HG03521 (cell line): Measurements from ENCODE around the gene PGAM1.
"Not testable (repeated sequence)": the region's sequence is repeated elsewhere in the genome, so short reads cannot be mapped to it uniquely, and the experiment has no call there.

ENCODE experiments used
- ATAC-seq: cut with Tn5 transposase; IDR thresholded peaks from one replicate; pipeline ENCODE4 v1.9.1; 2021; ENCODE audit warnings: mild to moderate bottlenecking, moderate library complexity; ENCODE audit not compliant: unreplicated experiment

The PGAM1 gene

DNA sequence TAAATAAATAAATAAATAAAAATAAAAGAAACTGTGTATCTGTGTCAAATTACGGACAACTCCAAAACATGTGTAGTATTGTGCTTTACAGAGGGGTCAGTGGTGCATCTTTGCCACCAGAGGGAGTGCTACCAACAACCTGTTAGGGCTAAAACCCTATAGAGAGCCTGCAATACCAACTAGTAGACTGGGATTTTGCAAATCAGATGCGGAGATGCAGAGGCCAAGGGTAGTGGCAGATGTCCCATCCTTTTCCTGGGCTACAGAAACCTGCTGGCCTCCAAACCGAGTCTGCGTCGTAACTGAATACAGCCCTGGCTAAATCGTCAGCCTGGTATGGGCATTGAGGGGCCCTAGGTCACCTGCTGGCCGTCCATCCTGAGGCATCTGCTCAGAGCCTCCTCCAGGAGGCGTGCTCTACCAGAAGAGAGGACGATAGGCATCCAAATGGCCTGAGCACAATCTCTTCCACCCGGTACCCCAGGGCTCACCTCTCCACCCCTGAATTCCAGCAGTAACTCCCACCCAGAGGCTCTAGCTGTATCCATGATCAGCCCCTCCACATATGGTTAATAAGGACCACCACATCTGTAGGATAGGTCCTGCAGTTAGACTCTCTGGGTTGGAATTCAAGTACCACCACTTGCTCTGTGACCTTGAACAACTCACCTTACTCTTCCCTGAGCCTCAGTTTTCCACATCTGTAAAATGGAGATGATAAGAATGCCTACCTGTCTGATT, 18.6 kb upstream of the PGAM1 start:
- peak; percentile 83 for ATAC-seq

DNA sequence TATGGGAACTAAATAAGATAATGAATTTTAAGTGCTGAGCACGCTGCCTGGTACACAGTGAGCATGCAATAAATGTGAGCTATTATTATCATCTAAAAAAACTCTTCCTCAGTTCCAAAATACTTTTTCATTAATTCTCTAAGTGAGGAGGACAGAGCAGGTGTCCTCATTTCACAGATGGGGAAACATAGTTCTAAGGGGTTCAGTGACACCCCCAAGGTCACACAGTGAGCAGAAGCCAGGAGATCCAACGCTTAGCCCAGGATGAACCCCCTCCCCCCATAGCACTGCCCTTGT, 18.1 kb upstream of the PGAM1 start:
- ATAC-seq = no peak

DNA sequence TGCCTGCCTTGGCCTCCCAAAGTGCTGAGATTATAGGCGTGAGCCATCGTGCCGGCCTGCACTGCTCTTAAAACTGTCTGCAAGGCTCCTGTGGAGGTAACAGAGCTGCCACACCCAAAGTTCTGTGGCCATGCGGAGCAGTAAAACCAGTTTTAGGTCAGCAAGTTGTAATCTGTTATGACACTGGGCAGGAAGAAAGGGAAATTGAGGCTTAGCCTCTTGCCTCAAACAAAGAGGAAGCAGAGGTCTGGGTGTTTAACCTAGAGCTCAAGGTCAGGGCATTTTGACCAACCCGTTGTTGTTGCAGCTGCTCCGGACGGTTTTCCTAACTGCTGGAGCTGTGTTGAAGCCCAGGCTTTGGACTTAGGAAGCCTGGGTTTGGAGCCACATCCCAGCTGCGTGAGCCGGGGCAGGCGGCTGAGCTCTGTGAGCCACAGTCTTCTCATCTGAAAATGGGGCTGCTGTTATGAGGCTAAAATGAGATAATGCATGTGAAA, 17.4 kb upstream of the PGAM1 start:
- ATAC-seq = no peak

DNA sequence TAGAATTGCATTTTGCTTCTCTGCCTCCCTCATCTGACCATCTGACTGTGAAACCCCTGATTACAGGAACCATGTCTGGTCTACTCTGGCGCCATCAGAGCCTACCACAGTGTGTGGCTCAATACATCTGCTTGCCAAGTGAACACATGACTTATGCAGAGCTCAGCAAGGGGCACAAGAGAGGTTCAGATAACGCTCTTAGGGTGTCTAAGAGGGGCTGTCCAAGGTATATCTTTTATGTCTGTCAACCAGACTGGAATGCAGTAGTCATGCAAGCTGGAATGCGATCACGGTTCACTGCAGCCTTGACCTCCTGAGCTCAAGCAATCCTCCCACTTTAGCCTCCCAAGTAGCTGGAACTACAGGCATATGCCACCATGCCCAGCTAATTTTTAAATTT, 14.6 kb upstream of the PGAM1 start:
- no peak for ATAC-seq

DNA sequence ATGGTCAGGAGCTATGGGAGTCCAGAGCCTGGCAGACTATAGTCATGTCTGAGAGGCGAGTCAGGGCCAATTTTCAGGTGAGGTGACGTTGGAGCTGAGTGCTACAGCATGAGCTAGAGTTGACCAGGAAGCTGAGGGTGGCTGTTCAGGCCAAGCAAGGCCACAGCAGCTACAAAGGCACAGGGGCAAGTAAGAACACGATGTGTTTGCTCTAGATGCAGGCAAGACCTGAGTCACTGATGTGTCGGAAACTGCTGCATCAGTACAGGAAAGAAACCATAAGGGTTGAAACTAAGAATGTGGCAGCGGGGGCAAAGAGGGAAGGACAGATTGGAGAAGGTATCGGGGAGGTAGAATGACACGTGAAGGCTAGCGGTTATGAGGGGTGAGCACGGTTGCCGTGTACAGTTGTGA, 13.1 kb upstream of the PGAM1 start:
- no peak for ATAC-seq

DNA sequence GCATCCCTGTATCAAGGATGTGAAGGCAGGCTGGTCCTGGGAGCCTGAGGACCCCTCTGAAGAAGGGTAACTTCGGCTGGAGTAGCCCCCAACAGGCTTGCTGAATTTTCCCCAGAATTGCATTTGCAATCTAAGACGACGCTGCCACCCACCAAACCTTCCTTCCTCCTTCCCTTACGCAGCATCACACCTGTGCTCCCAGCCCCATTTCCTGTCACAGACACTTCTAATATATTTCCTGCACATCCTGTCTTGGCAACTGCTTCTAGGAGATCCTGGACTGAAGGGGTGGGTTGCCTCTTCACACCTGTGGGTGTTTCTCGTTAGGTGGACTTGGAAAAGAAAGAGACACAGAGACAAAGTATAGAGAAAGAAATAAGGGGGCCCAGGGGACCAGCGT, 9.4 kb upstream of the PGAM1 start:
- ATAC-seq = no peak

DNA sequence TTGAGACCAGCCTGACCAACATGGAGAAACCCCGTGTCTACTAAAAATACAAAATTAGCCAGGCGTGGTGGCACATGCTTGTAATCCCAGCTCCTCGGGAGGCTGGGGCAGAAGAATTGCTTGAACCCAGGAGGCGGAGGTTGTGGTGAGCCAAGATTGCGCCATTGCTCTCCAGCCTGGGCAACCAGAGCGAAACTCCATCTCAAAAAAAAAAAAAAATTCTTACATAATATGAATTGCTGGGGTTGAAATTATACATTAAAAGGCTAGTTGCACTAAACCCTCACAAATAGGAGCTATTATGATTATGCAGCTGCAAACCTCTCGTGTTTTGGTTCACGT, 2.3 kb upstream of the PGAM1 start:
- ATAC-seq = not testable (repeated sequence)

DNA sequence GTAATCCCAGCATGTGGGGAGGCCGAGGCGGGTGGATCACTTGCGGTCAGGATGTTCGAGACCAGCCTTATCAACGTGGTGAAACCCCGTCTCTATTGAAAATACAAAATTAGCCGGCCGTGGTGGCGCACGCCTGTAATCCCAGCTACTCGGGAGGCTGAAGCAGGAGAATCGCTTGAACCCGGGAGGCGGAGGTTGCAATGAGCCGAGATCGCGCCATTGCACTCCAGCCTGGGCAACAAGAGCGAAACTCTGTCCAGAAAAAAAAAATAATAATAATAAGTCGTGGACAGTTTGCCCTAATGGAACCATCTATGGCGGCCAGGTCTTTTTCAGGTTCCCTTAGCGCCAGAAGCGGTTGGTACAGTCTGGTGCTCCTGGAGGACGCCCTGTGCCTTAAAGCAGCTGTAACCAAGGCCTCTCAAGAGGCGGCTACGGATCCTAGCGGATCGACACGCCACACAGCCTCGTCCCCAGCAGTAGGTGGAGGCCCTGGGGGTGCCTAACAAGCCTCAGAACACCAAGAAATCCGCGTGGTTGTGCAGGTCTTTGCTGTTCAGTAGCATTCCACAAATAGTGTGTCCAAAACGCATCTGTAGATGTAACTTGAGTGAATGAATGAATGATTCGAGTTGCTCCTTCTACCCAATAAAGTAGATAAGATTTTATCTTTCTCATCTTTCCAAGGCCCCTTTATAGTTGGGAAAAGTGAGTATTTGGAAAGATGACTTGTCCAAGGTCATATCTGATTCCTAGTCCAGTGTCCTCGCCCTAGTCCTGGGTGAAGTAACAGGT, 982 bp downstream of the PGAM1 start:
- ATAC-seq = no peak

DNA sequence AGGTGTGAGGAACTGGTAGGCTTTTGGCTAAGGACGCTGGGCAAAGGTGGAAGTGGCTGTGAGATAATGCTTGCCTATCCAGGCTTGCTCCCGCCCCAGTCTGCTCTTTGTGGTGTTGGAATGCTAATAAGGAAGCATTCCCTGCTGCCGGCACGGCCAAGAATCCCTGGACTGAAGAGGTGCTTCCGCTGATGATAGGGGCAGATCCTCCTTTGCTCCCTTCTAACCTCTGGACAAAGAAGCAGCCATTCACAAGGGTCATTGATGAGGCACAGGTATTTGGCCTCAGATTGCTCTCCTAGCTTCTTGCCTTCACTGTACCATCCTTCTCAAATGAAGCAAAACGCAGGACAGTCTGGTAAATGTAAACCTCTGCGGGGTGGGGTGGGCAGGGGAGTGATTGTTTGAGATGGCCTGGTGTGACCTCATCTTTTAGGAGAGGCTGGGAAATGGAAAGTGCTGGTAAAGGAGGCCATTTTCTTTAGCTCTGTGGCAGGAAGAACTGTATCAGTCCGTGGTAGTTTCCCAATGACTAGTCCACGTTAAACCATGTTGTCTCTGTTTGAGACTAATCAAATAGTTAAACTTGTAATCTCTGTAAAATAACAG, 1.7 kb downstream of the PGAM1 start:
- no peak for ATAC-seq

DNA sequence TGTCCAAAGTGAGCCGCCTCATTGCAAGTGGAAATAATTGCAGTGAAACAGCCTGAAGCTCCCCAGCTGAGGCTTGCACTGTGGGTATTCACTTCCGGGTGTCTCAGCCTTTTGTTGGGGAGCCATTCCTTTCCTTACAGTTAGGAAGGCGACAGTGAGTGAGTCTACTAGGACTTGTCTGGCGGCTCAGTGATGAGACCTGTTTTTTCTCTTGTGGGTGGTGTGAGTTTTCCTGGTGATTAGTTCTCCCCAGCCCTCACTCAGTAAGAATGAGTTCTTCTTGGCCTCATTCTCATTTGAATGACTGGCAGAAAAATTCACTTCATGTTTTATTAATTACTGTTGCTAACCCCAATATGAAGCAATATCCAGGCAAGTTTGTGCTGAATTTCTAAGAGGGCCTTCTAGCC, 2.6 kb downstream of the PGAM1 start:
- no peak for ATAC-seq

DNA sequence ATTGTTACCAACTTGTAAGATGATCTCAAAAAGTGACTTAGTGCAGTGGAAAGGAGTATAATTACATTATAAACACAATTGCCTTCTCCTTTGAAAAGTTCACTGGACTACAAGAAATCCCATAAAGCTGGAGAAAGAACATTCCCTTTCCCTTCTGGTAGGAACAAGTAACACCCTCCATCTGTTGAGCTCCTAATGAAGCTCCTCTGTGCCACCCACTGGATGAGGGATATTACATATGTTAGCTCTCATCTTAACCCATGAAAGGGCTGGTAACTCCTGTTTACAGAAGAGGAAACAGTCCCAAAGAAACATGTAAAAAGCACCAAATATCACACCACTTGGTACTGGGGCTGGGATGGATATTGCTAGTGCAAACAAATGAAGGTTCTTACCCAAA, 8.1 kb downstream of the PGAM1 start:
- ATAC-seq = no peak

DNA sequence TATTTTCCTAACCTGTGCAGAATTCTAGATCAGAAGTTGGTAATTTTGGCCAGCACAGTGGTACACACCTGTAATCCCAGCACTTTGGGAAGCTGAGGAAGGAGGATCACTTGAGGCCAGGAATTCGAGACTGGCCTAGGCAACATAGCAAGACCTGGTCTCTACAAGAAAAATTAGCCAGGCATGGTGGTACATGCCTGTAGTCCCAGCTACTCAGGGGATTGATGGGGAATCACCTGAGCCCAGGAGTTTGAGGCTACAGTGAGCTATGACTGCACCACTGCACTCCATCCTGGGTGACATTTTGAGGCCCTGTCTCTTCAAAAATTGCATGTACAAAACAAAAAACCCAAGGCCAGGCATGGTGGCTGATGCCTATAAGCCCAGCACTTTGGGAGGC, 8.6 kb downstream of the PGAM1 start:
- no peak for ATAC-seq

DNA sequence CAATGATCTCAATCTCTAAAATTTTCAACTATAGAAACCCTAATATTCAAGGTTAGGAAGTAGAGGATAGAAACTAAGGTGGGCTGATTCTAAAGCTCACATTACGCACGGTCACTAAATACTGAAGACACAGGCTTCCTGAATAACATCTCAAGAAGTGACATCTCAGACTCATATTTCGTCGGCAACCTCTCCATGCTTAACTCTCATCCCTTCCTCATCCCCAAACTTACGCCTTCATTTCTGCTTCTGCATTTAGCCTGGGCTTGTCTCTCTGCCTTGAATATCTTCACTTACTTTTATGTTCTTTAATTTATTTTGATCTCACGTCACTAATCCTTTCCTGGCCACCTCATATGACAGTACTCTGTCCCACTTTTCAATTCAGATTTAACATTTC, 9.2 kb downstream of the PGAM1 start:
- ATAC-seq = no peak

DNA sequence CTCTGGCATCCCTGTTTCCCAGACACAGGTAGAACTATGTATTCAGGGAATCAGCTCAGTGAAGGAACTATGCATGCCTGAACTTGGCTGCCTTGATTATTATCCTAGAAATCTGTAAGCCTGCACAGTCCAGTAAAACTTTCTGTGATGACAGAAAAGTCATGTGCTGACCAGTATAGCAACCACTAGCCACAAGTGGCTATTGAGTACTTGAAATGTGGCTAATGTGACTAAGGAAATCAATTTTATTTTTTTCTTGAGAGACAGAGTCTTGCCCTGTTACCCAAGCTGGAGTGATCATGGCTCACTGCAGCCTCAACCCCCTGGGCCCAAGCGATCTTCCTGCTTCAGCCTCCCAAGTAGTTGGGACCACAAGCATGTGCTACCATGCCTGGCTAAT, 16.3 kb downstream of the PGAM1 start:
- ATAC-seq = no peak

DNA sequence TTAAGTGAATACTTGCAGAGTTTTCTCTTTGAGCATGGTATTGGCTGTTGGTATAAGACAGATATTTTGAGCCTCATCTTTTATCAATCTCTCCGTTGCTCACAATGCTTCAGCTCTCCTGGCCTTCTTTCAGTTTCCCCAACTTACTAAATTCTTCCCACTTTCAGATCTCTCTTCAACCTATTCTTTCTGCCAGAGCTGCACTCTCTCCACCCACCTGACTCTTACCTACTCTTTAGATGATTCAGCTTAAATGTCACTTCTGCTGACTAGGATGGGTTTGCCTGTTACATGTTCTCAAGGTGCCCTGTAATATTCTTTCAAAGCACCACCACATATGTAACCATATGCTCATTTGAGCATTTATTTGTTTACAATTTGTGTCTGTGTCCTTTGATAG, 18.2 kb downstream of the PGAM1 start:
- no peak for ATAC-seq

DNA sequence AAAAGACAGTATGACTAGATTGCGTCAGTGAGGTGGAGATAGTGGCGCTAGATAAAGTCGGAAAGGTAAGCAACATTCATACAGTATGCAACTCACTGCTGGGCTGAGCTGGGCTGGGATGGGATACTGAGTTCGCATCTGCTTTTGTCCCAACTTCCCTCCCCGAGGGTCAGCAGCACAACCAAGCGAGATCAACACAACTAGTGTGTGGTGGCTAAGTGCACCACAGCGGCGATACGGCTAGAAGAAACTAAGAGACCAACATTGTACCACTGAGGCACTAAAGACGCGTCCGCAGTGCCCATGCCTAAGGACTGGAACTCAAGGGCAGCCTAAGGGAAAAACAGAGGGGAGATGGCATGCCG, 19.3 kb downstream of the PGAM1 start:
- no peak for ATAC-seq

DNA sequence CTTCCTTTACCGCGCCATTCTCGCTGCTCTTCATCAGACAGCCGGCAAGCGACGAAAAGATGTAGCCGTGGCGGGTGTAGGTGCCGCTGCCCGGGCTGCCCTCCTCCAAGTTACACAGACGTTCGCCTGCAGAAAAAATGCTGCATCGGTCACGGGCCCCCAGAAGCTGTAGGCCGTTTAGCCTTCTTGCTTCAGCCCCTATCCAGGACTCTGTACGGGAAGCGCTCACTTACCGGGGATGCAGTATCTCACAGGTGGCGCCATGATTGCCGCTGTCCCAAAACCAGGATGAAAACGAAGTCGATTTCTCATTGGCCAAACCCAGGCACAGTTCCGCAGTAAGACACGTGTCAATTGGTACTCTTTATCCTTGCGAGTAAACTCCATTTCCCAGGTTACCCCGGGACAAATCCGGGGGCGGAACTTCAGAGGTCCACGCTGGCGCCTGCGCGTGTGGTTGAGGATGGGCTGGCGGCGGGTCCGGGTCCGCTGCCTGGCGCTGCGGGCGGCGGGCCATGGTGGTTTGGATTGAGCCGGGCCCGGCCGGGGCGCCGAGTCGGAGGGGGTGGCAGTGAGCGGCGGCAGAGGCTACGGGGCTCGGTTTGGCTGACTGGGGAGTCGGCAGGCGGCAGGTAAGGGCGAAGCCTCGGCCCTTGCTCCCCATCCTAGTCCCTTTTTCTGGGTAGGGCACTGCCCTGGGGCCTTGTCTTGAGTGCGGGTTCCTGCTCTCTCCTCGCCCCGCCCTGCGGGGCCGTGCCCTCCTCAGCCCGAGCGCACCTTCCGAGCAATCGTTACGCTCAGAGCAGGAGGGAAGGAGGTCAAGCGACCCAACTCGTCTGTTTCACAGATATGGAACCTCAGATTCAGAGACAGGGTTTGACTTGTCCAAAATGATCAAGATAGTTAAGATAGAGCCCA, 20.0 kb downstream of the PGAM1 start, which contains the start of the genes EXOSC1 and ZDHHC16:
Gene EXOSC1 (minus strand): TSS at position 285 of the 918 bp plus-strand sequence. CDS start 21 bp downstream, at position 264.
Gene ZDHHC16 (plus strand): TSS at position 454 of the 918 bp plus-strand sequence. CDS start 5,501 bp downstream, outside the sequence.
- peak; percentile 95 for ATAC-seq

DNA sequence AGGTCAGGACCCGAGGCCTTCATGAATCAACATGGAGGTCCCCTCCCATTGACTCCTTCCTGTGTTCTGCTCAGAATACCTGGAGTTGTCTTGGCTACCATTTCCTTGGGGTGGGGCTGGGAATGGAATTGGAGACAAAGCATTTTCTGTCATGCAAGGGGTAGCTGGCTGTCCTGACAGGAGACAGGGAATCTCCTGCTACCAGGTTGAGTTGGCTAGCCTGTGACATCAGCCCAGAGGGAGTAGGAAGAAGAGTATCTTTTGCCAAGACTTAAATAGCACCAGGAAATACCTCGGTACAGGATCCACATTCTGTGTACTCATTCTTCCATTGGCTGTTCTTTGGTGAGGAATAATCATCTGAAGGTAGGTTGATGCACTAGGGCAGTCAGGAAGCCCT, 24.8 kb downstream of the PGAM1 start:
- ATAC-seq = no peak

DNA sequence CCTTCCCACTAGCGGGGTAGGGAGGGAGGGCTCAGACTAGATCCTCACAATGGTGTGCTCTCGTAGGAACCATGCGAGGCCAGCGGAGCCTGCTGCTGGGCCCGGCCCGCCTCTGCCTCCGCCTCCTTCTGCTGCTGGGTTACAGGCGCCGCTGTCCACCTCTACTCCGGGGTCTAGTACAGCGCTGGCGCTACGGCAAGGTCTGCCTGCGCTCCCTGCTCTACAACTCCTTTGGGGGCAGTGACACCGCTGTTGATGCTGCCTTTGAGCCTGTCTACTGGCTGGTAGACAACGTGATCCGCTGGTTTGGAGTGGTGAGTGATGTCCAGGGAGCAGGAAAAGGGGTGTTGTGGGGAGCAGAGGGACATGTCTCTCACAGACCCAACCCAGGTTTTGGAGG, 25.6 kb downstream of the PGAM1 start:
- no peak for ATAC-seq

DNA sequence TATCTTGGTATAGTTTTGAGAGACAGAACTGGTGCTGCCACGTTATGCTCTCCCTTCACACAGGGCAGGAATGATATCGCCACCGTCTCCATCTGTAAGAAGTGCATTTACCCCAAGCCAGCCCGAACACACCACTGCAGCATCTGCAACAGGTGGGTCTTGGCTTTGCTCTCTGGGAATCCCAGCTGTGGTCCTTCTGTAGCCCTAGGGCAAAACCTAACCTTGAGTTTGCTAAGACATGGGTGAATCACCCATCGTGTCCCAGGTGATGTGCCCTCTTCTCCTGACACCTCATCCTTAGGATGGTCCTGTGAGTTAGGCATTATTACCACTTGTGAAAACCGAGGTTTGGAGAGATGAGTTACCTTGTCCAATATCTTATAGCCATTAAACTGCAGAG, 26.4 kb downstream of the PGAM1 start:
- ATAC-seq = no peak
